Measurements from ENCODE around the gene GPR21.

GRCh38 chr9:123041489-123041888, 8.0 kb downstream of the GPR21 start:
- TF ChIP-seq SUZ12 (IDR thresholded peaks at IDR 0.05), result no peak
- TF ChIP-seq, protein P1, sequence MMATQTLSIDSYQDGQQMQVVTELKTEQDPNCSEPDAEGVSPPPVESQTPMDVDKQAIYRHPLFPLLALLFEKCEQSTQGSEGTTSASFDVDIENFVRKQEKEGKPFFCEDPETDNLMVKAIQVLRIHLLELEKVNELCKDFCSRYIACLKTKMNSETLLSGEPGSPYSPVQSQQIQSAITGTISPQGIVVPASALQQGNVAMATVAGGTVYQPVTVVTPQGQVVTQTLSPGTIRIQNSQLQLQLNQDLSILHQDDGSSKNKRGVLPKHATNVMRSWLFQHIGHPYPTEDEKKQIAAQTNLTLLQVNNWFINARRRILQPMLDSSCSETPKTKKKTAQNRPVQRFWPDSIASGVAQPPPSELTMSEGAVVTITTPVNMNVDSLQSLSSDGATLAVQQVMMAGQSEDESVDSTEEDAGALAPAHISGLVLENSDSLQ (IDR thresholded peaks at IDR 0.05), result no peak
- no peak for TF ChIP-seq SP1 (IDR thresholded peaks at IDR 0.05)
- no peak for TF ChIP-seq NFRKB (IDR thresholded peaks at IDR 0.05)
- no peak for TF ChIP-seq FOXK2 (IDR thresholded peaks at IDR 0.05)
- TF ChIP-seq ELF4 (IDR thresholded peaks at IDR 0.05), result no peak
- no peak for TF ChIP-seq FOXM1 (IDR thresholded peaks at IDR 0.05; ENCODE audit: borderline replicate concordance)
- no peak for TF ChIP-seq TARDBP (IDR thresholded peaks at IDR 0.05)
- no peak for TF ChIP-seq BHLHE40 (IDR thresholded peaks at IDR 0.05; ENCODE audit: borderline replicate concordance)
- TF ChIP-seq CTBP1 (IDR thresholded peaks at IDR 0.05; ENCODE audit: borderline replicate concordance), result no peak

All from HEK293T (cell line).